ENCODE data around the gene SH3BGRL2.

DNA sequence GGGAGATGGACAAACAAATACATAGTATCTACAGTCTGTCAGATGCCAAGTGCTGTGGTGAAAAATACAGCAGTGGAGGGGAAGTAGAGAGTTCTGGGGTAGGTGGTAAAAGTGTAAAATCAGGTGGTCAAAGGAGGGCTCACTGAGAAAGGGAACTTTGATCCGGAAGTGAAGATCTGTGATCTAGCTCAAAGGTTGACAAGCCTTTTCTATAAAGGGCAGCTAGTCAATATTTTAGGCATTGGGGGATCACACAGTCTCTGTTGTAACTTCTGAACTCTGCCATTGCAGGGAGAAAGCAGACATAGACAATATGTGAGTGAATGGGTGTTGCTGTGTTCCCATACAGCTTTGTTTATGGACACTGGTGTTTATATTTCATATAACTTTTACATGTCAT lies 38.6 kb downstream of the SH3BGRL2 start:
- no peak for TF ChIP-seq POLR2A (IDR thresholded peaks at IDR 0.05)
- TF ChIP-seq, protein P1, sequence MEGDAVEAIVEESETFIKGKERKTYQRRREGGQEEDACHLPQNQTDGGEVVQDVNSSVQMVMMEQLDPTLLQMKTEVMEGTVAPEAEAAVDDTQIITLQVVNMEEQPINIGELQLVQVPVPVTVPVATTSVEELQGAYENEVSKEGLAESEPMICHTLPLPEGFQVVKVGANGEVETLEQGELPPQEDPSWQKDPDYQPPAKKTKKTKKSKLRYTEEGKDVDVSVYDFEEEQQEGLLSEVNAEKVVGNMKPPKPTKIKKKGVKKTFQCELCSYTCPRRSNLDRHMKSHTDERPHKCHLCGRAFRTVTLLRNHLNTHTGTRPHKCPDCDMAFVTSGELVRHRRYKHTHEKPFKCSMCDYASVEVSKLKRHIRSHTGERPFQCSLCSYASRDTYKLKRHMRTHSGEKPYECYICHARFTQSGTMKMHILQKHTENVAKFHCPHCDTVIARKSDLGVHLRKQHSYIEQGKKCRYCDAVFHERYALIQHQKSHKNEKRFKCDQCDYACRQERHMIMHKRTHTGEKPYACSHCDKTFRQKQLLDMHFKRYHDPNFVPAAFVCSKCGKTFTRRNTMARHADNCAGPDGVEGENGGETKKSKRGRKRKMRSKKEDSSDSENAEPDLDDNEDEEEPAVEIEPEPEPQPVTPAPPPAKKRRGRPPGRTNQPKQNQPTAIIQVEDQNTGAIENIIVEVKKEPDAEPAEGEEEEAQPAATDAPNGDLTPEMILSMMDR (IDR thresholded peaks at IDR 0.05): no peak
